ENCODE data around the gene SEC14L2. TPM values are rescaled to one million over a fixed set of nuclear protein-coding genes. Genes with fewer than 3 reads are reported as not detected.

The SEC14L2 gene
- total RNA-seq, 1 experiment from 2014 or later, result 51.3 TPM

DNA sequence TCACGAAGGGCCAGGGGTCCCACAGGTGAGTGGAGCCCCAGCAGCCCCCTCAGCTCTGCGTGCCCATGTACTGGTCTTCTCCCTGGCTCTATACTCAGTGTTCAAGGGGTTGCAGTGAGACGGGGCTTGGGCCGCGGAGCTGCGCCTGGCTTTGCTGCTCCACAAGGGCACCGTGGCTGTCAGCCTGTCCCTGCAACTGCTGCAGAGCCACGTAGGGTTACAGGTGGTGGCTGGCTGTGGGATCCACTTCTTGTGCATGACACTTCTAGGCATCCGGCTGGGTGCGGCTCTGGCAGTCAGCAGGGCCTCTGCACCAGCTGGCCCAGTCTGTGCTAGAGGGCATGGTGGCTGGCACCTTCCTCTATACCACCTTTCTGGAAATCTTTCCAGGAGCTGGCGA is 43.0 kb downstream of the SEC14L2 start:
- peaks cover 23% of the 10 kb centered on the region for H3K4me1 ChIP-seq (replicated peaks; ENCODE audit: insufficient read depth)
- H3K79me2 ChIP-seq (ENCODE audit: low read depth), result no peaks in the 10 kb centered on the region
- DNase-seq, result no peak
- H3K9me2 ChIP-seq (ENCODE audit: insufficient read depth), result no peaks in the 10 kb centered on the region
- TF ChIP-seq, protein P1, sequence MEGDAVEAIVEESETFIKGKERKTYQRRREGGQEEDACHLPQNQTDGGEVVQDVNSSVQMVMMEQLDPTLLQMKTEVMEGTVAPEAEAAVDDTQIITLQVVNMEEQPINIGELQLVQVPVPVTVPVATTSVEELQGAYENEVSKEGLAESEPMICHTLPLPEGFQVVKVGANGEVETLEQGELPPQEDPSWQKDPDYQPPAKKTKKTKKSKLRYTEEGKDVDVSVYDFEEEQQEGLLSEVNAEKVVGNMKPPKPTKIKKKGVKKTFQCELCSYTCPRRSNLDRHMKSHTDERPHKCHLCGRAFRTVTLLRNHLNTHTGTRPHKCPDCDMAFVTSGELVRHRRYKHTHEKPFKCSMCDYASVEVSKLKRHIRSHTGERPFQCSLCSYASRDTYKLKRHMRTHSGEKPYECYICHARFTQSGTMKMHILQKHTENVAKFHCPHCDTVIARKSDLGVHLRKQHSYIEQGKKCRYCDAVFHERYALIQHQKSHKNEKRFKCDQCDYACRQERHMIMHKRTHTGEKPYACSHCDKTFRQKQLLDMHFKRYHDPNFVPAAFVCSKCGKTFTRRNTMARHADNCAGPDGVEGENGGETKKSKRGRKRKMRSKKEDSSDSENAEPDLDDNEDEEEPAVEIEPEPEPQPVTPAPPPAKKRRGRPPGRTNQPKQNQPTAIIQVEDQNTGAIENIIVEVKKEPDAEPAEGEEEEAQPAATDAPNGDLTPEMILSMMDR (conservative IDR thresholded peaks at IDR 0.05), result no peak
- no peak for TF ChIP-seq EZH2 (IDR thresholded peaks at IDR 0.05; ENCODE audit: low read depth)
- peaks cover 35% of the 10 kb centered on the region for H3F3A ChIP-seq (ENCODE audit: insufficient read depth, low read depth)
- POLR2A ChIA-PET (ENCODE audit: unreplicated experiment), result interaction anchor here (0.5 kb wide), 1 partner anchor 644 kb away, joined by 13 read pairs; no protein-coding TSS in a partner anchor
- no peak overlapping the region for H3K4me3 ChIP-seq
- BruUV-seq (replicated peaks), result no TSS peak
- H4K20me1 ChIP-seq (ENCODE audit: insufficient read depth), result no peaks in the 10 kb centered on the region
- no peaks in the 10 kb centered on the region for H3K27me3 ChIP-seq (ENCODE audit: insufficient read depth, low read depth)
- no peaks in the 10 kb centered on the region for H3K36me3 ChIP-seq (ENCODE audit: low read depth)
- H3K27ac ChIP-seq, result no peak overlapping the region
- no peak overlapping the region for H2AFZ ChIP-seq
- peaks cover 5% of the 10 kb centered on the region; the same call in 1 of the 2 replicates for H3K9me3 ChIP-seq (ENCODE audit: insufficient read depth, low read depth)
- intact Hi-C loops (cut with micrococcal nuclease; ENCODE audit: unreplicated experiment), result no loop called here
- no peak overlapping the region for H3K4me2 ChIP-seq
- CTCF ChIA-PET, result no interaction called here

DNA sequence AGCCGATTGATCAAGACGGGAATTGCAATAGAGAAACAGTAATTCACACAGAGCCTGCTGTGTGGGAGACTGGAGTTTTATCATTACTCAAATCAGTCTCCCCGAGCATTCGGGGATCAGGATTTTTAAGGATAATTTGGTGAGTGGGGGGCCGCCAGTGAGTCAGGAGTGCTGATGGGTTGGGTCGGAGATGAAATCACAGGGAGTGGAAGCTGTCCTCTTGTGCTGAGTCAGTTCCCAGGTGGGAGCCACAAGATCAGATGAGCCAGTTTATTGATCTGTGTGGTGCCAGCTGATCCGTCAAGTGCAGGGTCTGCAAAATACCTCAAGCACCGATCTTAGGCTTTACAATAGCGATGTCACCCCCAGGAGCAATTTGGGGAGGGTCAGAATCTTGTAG is 44.3 kb downstream of the SEC14L2 start:
- H4K20me1 ChIP-seq (ENCODE audit: insufficient read depth), result no peaks in the 10 kb centered on the region
- no peak overlapping the region for H3K27ac ChIP-seq
- TF ChIP-seq, protein P1 (conservative IDR thresholded peaks at IDR 0.05), result no peak
- TF ChIP-seq EZH2 (IDR thresholded peaks at IDR 0.05; ENCODE audit: low read depth), result no peak
- DNase-seq, result no peak
- ChIA-PET CTCF (no interaction called here), POLR2A (ENCODE audit: unreplicated experiment) (interaction anchor here (0.6 kb wide), 1 partner anchor 31 kb away, joined by 5 read pairs; no protein-coding TSS in a partner anchor)
- peaks cover 28% of the 10 kb centered on the region for H3K4me1 ChIP-seq (replicated peaks; ENCODE audit: insufficient read depth)
- intact Hi-C loops (cut with micrococcal nuclease; ENCODE audit: unreplicated experiment), result no loop called here
- H3K4me2 ChIP-seq, result no peak overlapping the region
- no peaks in the 10 kb centered on the region for H3K79me2 ChIP-seq (ENCODE audit: low read depth)
- no peak overlapping the region for H2AFZ ChIP-seq
- peaks cover 5% of the 10 kb centered on the region; the same call in 1 of the 2 replicates for H3K9me3 ChIP-seq (ENCODE audit: insufficient read depth, low read depth)
- BruUV-seq (replicated peaks), result no TSS peak
- no peaks in the 10 kb centered on the region for H3K36me3 ChIP-seq (ENCODE audit: low read depth)
- no peak overlapping the region for H3K4me3 ChIP-seq
- H3K27me3 ChIP-seq (ENCODE audit: insufficient read depth, low read depth), result no peaks in the 10 kb centered on the region
- H3K9me2 ChIP-seq (ENCODE audit: insufficient read depth), result no peaks in the 10 kb centered on the region
- H3F3A ChIP-seq (ENCODE audit: insufficient read depth, low read depth), result peaks cover 42% of the 10 kb centered on the region

DNA sequence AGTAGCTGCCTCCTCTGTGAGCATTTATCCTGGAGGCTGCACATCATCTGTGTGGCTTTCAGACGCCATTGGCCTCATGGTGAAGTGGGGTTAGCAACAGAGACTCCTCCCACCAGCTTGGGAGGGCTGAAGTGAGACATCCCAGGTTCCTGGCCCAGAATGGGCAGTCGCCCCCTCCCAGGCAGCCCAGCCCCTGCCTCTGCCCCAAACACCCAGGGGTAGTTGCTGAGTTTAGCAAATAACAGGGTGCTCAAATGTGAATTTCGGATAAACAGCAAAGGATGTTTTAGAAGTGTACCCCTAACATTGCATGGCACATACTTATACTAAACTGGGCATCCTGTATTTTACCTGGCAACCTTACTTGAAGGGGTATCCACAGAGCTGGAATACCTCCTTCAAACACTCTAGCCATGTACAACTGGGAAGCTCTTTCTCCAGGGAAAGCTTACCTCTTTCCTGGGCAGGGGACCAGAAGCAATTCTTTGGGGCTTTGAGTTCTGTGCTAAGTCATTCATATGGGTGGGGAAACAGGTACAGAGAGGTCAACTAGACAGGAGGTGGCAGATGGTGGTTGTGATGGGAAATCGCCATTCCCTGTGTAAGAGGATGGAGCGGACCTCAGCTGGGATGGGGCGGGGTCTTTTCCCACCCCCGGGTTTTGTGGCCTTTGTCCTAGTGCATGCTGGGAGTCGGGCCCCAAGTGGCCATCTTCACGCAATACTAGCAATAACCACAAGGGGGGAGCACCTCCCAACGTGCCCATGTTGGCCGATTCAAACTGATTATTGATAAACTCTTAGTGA is 48.0 kb downstream of the SEC14L2 start:
- Histone ChIP-seq H3K4me1 (replicated peaks; ENCODE audit: insufficient read depth) (peaks cover 9% of the 10 kb centered on the region), H3K4me2 (no peak overlapping the region; the same call in none of the 2 replicates), H3K27ac (no peak overlapping the region), H3K79me2 (ENCODE audit: low read depth) (no peaks in the 10 kb centered on the region), H3K27me3 (ENCODE audit: insufficient read depth, low read depth) (no peaks in the 10 kb centered on the region), H3K9me3 (ENCODE audit: insufficient read depth, low read depth) (peaks cover 5% of the 10 kb centered on the region; the same call in 1 of the 2 replicates), H3K36me3 (ENCODE audit: low read depth) (no peaks in the 10 kb centered on the region), H3K4me3 (no peak overlapping the region), H3F3A (ENCODE audit: insufficient read depth, low read depth) (peaks cover 27% of the 10 kb centered on the region; the same call in 1 of the 2 replicates), H3K9me2 (ENCODE audit: insufficient read depth) (no peaks in the 10 kb centered on the region), H4K20me1 (ENCODE audit: insufficient read depth) (no peaks in the 10 kb centered on the region), H2AFZ (no peak overlapping the region)
- CTCF ChIA-PET, result interaction anchor here (1.4 kb wide), 1 partner anchor 310 kb away, joined by 3 read pairs; no protein-coding TSS in a partner anchor
- DNase-seq, result peak in 1 of 2 experiments; percentile 53
- TF ChIP-seq, protein P1 (conservative IDR thresholded peaks at IDR 0.05), result peak; percentile 91
- TF ChIP-seq EZH2 (IDR thresholded peaks at IDR 0.05; ENCODE audit: low read depth), result no peak
- TSS peak; percentile 57 for BruUV-seq (replicated peaks)
- POLR2A ChIA-PET (ENCODE audit: unreplicated experiment), result no interaction called here
- intact Hi-C loops (cut with micrococcal nuclease; ENCODE audit: unreplicated experiment), result loop anchor here (1.0 to 2.0 kb wide), 3 partner anchors 40 to 310 kb away; no protein-coding TSS in a partner anchor
